Neuronal stem cell (in vitro differentiated cells): Measurements from ENCODE around the gene CARM1.
A peak's percentile ranks its signal among the peaks of the same experiment; 100 is the strongest.
"Not testable (repeated sequence)": the region's sequence is repeated elsewhere in the genome, so short reads cannot be mapped to it uniquely, and the experiment has no call there.

Experiments
- DNase-seq: peaks from one replicate; pipeline ENCODE4 v3.0.0-alpha.2; 2013; ENCODE audit warnings: low spot score
- H2AFZ ChIP-seq: one replicate; pipeline ENCODE4 v1.6.1; 2013; ENCODE audit warnings: mild to moderate bottlenecking, low read length, inconsistent platforms
- H2AK5ac ChIP-seq: 2 replicates; pipeline ENCODE4 v1.6.1; 2013; ENCODE audit warnings: low read depth, mild to moderate bottlenecking, inconsistent platforms, low read length, moderate library complexity, mixed read lengths
- H2BK120ac ChIP-seq: 2 replicates; pipeline ENCODE4 v1.6.1; 2013; ENCODE audit warnings: low read depth, mild to moderate bottlenecking, inconsistent platforms, low read length, moderate library complexity, mixed read lengths
- H2BK12ac ChIP-seq: one replicate; pipeline ENCODE4 v1.6.1; 2013; ENCODE audit warnings: low read length, inconsistent platforms
- H2BK15ac ChIP-seq: 2 replicates; pipeline ENCODE4 v1.6.1; 2013; ENCODE audit warnings: mild to moderate bottlenecking, low read length, inconsistent platforms, mixed read lengths
- H2BK5ac ChIP-seq: one replicate; pipeline ENCODE4 v1.6.1; 2013; ENCODE audit warnings: inconsistent platforms, mild to moderate bottlenecking, low read length, moderate library complexity
- H3K14ac ChIP-seq: one replicate; pipeline ENCODE4 v1.6.1; 2013; ENCODE audit warnings: low read length, inconsistent platforms
- H3K18ac ChIP-seq: 2 replicates; pipeline ENCODE4 v1.6.1; 2013; ENCODE audit warnings: low read length, inconsistent platforms
- H3K23ac ChIP-seq: 2 replicates; pipeline ENCODE4 v1.6.1; 2013; ENCODE audit warnings: low read depth, mild to moderate bottlenecking, mixed read lengths, low read length, inconsistent platforms; ENCODE audit not compliant: poor library complexity
- H3K27ac ChIP-seq: replicated peaks from 3 replicates; pipeline ENCODE4 v1.5.1; 2013; ENCODE audit warnings: low read length, inconsistent platforms
- H3K27me3 ChIP-seq, 3 experiments: 2 replicates each; pipeline ENCODE4 v1.6.1; 2013; ENCODE audit warnings: low read length in 3 of 3, mild to moderate bottlenecking in 2 of 3, inconsistent platforms in 1 of 3, low read depth in 1 of 3, mixed read lengths in 1 of 3, moderate library complexity in 1 of 3; ENCODE audit not compliant: control insufficient read depth in 3 of 3, insufficient read depth in 3 of 3
- H3K36me3 ChIP-seq, 2 donors: replicated peaks in 1 of 2; 2 replicates each; pipeline ENCODE4 v1.6.1; 2013; ENCODE audit warnings: low read length in 2 of 2; ENCODE audit not compliant: control insufficient read depth in 2 of 2, insufficient read depth in 2 of 2
- H3K4ac ChIP-seq: 2 replicates; pipeline ENCODE4 v1.6.1; 2013; ENCODE audit warnings: inconsistent platforms, mild to moderate bottlenecking, low read length, moderate library complexity
- H3K4me1 ChIP-seq, 2 donors: 1 replicate in 1 of 2; 2 replicates in 1 of 2; pipeline ENCODE4 v1.6.1; 2013; ENCODE audit warnings: low read length in 2 of 2, low read depth in 1 of 2; ENCODE audit not compliant: control insufficient read depth in 2 of 2, insufficient read depth in 1 of 2
- H3K4me2 ChIP-seq: one replicate; pipeline ENCODE4 v1.6.1; 2013; ENCODE audit warnings: mild to moderate bottlenecking, low read length, inconsistent platforms; ENCODE audit not compliant: insufficient read depth, poor library complexity, severe bottlenecking
- H3K4me3 ChIP-seq, 2 donors: 2 replicates each; pipeline ENCODE4 v1.5.1; 2013; ENCODE audit warnings: low read length in 2 of 2, mild to moderate bottlenecking in 2 of 2, inconsistent platforms in 1 of 2, moderate library complexity in 1 of 2
- H3K79me1 ChIP-seq: one replicate; pipeline ENCODE4 v1.6.1; 2013; ENCODE audit warnings: low read depth, mild to moderate bottlenecking, inconsistent platforms, low read length, moderate library complexity
- H3K9ac ChIP-seq: one replicate; pipeline ENCODE4 v1.6.1; 2013; ENCODE audit warnings: mild to moderate bottlenecking, low read depth, low read length, inconsistent platforms; ENCODE audit not compliant: poor library complexity
- H3K9me3 ChIP-seq, 2 donors: replicated peaks in 1 of 2; 2 replicates each; pipeline versions ENCODE3 to v1.6.1; 2013; ENCODE audit warnings: low read length in 2 of 2, mild to moderate bottlenecking in 2 of 2, inconsistent platforms in 1 of 2, low read depth in 1 of 2, mixed read lengths in 1 of 2, moderate library complexity in 1 of 2; ENCODE audit not compliant: control insufficient read depth in 2 of 2, insufficient read depth in 1 of 2
- H4K8ac ChIP-seq: one replicate; pipeline ENCODE4 v1.6.1; 2013; ENCODE audit warnings: low read depth, mild to moderate bottlenecking, inconsistent platforms, low read length, moderate library complexity
- H4K91ac ChIP-seq: one replicate; pipeline ENCODE4 v1.6.1; 2013; ENCODE audit warnings: low read length, low read depth, mild to moderate bottlenecking, inconsistent platforms; ENCODE audit not compliant: poor library complexity
- WGBS, 2 donors: extraction: QIAGEN DNeasy Blood & Tissue Kit; methylation state at CpG; one replicate each; pipeline ENCODE4 v1.1.7; 2013; ENCODE audit warnings: missing lambda C conversion rate in 2 of 2, mixed read lengths in 1 of 2; ENCODE audit not compliant: insufficient read length in 2 of 2, insufficient replicate concordance in 1 of 2; ENCODE audit errors: extremely low coverage in 2 of 2; 5-methylcytosine and 5-hydroxymethylcytosine counted together

The CARM1 gene

GRCh38 chr19:10852941-10853340, 18.4 kb upstream of the CARM1 start:
- H2BK120ac ChIP-seq: no peak overlapping the region
- H2AK5ac ChIP-seq: no peak overlapping the region
- no peak overlapping the region for H4K91ac ChIP-seq
- no peak overlapping the region for H3K18ac ChIP-seq
- no peaks in the 10 kb centered on the region for H3K4me1 ChIP-seq
- no peak overlapping the region for H3K27ac ChIP-seq
- DNase-seq: no peak
- no peaks in the 10 kb centered on the region for H3K36me3 ChIP-seq
- H3K4ac ChIP-seq: no peak overlapping the region
- no peak overlapping the region for H2BK12ac ChIP-seq
- no peak overlapping the region for H3K9ac ChIP-seq
- H4K8ac ChIP-seq: no peak overlapping the region
- H3K4me2 ChIP-seq: no peak overlapping the region
- H3K4me3 ChIP-seq: no peak overlapping the region
- peaks cover 3% of the 10 kb centered on the region for H3K79me1 ChIP-seq
- no peak overlapping the region for H3K14ac ChIP-seq
- no peak overlapping the region for H2AFZ ChIP-seq
- no peak overlapping the region for H2BK5ac ChIP-seq
- H3K27me3 ChIP-seq: no peaks in the 10 kb centered on the region
- no peak overlapping the region for H2BK15ac ChIP-seq
- WGBS, 2 donors: no CpG with 5 or more reads among the region's 7 CpGs
- no peak overlapping the region for H3K23ac ChIP-seq
- peaks cover 0 to 3% of the 10 kb centered on the region in 2 donors for H3K9me3 ChIP-seq

GRCh38 chr19:10854350-10855089, 16.8 kb upstream of the CARM1 start:
- no peaks in the 10 kb centered on the region for H3K4me1 ChIP-seq
- no peak overlapping the region for H2BK5ac ChIP-seq
- no peak overlapping the region for H3K18ac ChIP-seq
- no peak overlapping the region for H4K91ac ChIP-seq
- H3K36me3 ChIP-seq: no peaks in the 10 kb centered on the region
- no peak overlapping the region for H2AFZ ChIP-seq
- peaks cover 0 to 3% of the 10 kb centered on the region in 2 donors for H3K9me3 ChIP-seq
- H2BK120ac ChIP-seq: no peak overlapping the region
- WGBS, 2 donors: no CpG with 5 or more reads among the region's 7 CpGs
- no peak overlapping the region for H3K27ac ChIP-seq
- DNase-seq: no peak
- H3K4ac ChIP-seq: no peak overlapping the region
- no peak overlapping the region for H4K8ac ChIP-seq
- H3K79me1 ChIP-seq: peaks cover 3% of the 10 kb centered on the region
- H3K27me3 ChIP-seq: no peaks in the 10 kb centered on the region
- no peak overlapping the region for H3K4me3 ChIP-seq
- no peak overlapping the region for H3K23ac ChIP-seq
- peak overlapping the region; percentile 31 for H2AK5ac ChIP-seq
- H3K14ac ChIP-seq: no peak overlapping the region
- no peak overlapping the region for H2BK12ac ChIP-seq
- no peak overlapping the region for H3K4me2 ChIP-seq
- no peak overlapping the region for H3K9ac ChIP-seq
- no peak overlapping the region for H2BK15ac ChIP-seq

GRCh38 chr19:10855879-10856522, 15.4 kb upstream of the CARM1 start:
- Histone ChIP-seq H3K23ac (no peak overlapping the region), H2BK5ac (no peak overlapping the region), H3K4ac (no peak overlapping the region), H3K9ac (no peak overlapping the region), H3K27ac (no peak overlapping the region), H3K36me3 (no peaks in the 10 kb centered on the region), H2BK15ac (no peak overlapping the region), H4K91ac (no peak overlapping the region), H2BK12ac (no peak overlapping the region), H3K4me2 (no peak overlapping the region), H3K27me3 (no peaks in the 10 kb centered on the region), H2BK120ac (no peak overlapping the region), H3K4me3 (peak overlapping the region in 1 of 2 donors; percentile 49), H2AK5ac (no peak overlapping the region), H2AFZ (peak overlapping the region; percentile 6), H3K4me1 (no peaks in the 10 kb centered on the region), H4K8ac (no peak overlapping the region), H3K79me1 (no peaks in the 10 kb centered on the region), H3K18ac (no peak overlapping the region), H3K9me3 (no peaks in the 10 kb centered on the region), H3K14ac (no peak overlapping the region)
- no peak for DNase-seq
- no CpG with 5 or more reads among the region's 5 CpGs for WGBS, 2 donors

GRCh38 chr19:10856899-10857298, 14.5 kb upstream of the CARM1 start:
- H3K9ac ChIP-seq, H3K4me1 ChIP-seq, H2BK15ac ChIP-seq, H3K23ac ChIP-seq, H3K4me3 ChIP-seq, H2BK12ac ChIP-seq, H3K14ac ChIP-seq, H3K36me3 ChIP-seq, DNase-seq, H2BK5ac ChIP-seq, H3K27ac ChIP-seq, H2AFZ ChIP-seq, H4K8ac ChIP-seq, H2BK120ac ChIP-seq, H3K9me3 ChIP-seq, H2AK5ac ChIP-seq, H3K18ac ChIP-seq, H3K4me2 ChIP-seq, H3K4ac ChIP-seq, H3K27me3 ChIP-seq, H3K79me1 ChIP-seq, H4K91ac ChIP-seq: not testable (repeated sequence)
- no CpG with 5 or more reads among the region's 1 CpG for WGBS, 2 donors
